ENCODE measurements around the gene OCA2.
"Not testable (repeated sequence)": the region's sequence is repeated elsewhere in the genome, so short reads cannot be mapped to it uniquely, and the experiment has no call there.

The OCA2 gene

DNA sequence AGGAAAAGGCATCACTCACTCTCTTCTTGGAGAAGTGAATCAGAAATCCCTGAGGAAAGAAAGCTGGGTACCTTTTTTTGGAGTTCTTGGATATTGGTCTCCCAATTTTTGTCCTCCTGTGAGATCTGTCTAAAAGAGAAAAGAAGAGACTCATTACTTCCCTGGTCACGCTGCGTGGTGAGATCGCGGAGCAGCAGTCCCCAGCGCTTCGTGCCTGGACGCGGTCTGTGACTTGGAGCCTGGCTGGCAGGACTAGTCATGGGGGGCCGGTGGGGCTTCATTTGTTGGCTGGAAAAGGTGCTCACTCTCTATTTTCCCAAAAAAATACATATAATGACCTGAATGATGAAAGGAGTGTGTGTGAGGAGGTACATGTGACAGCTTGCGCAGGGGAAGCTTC is 144.0 kb downstream of the OCA2 start:
- DNase-seq (ENCODE audit: low read depth in 4 of 4, low spot score in 1 of 4): no peak

- DNase-seq (ENCODE audit: low read depth in 4 of 4, low spot score in 1 of 4): not testable (repeated sequence)
Observed at GRCh38 chr15:27952593-27952992, 146.5 kb downstream of the OCA2 start.

GRCh38 chr15:27951191-27951890 is 147.8 kb downstream of the OCA2 start:
- no peak for DNase-seq (ENCODE audit: low read depth in 4 of 4, low spot score in 1 of 4)

DNA sequence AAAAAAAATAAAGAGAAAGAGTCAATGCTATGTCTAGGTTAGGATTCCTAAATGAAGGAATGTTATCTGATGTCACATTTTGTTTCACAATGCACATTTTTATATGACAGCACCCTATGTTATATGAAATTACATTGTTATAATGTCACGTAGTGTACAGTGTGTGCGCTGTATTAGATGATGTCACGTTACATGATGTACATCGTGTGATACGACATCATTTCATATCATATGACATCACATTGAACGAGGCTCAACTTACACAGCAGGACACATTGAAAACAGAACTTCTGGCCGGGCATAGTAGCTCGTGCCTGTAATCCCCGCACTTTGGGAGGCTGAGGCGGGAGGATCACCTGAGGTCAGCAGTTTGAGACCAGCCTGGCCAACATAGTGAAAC is 150.0 kb downstream of the OCA2 start:
- DNase-seq (ENCODE audit: low read depth in 4 of 4, low spot score in 1 of 4): no peak

DNA sequence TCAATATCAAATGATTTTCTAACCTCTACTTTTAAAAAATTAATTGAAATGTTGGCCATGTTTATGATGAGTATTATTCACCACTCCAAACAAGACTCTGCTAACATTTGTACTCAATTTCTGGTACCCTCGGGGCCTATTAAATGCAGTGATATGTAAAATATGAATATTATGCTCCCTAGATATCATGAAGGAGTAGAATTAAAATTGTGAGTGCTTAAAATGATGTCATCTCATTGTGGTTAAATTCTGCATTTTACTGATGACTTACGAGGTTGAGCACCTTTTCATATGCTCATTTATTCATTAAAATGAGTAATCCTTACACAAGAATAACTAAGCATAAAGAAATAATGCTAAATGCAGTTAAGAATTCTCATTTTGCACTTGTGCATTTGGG is 159.9 kb downstream of the OCA2 start:
- no peak for DNase-seq (ENCODE audit: low read depth in 4 of 4, low spot score in 1 of 4)

- DNase-seq (ENCODE audit: low read depth in 4 of 4, low spot score in 1 of 4): no peak
Observed at GRCh38 chr15:27937851-27938250, 161.3 kb downstream of the OCA2 start.

DNA sequence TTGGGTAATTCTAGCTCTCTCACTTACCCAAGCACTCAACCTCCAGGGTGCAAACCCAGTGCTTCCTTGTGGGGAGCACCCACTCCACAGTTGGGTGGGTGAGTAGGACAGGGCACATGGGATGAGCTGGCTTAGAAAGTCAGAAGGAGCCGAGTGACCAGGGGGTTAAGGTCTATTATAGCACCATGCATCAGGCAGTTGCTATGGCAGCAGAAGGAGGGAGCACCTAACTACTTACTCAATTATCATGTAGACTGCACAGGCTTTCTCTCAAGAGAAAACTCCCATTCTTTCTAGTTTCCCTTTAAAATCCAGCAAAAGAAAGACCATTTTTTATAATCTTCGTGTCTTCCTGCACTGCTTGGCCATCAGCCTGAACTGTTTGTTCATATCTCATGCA is 163.0 kb downstream of the OCA2 start:
- DNase-seq (ENCODE audit: low read depth in 4 of 4, low spot score in 1 of 4): no peak

DNA sequence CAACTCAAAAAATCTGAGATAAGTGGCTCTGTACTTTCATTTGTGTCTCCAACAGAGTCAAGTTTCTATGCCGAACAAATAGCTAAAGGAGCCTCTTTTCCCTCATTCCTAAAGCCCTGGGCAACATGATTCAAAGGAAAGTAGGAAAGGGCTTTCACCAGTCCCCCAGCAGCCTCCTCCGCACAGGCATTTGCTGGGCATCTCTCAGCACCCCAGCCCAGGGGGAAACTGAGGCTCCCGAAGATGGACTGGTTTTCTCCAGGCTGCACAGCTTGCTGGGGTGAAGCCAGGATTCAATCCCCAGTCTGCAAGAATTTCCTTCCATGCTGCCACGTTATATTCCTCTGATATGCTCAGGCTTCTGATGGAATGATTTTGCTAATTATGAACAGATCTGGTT is 163.8 kb downstream of the OCA2 start:
- DNase-seq (ENCODE audit: low read depth in 4 of 4, low spot score in 1 of 4): no peak

- no peak for DNase-seq (ENCODE audit: low read depth in 4 of 4, low spot score in 1 of 4)
Observed at GRCh38 chr15:27934782-27935181, 164.3 kb downstream of the OCA2 start.

GRCh38 chr15:27933562-27933961 is 165.6 kb downstream of the OCA2 start:
- DNase-seq (ENCODE audit: low read depth in 4 of 4, low spot score in 1 of 4): no peak

- no peak for DNase-seq (ENCODE audit: low read depth in 4 of 4, low spot score in 1 of 4)
Observed at GRCh38 chr15:27932600-27932999, 166.5 kb downstream of the OCA2 start.

DNA sequence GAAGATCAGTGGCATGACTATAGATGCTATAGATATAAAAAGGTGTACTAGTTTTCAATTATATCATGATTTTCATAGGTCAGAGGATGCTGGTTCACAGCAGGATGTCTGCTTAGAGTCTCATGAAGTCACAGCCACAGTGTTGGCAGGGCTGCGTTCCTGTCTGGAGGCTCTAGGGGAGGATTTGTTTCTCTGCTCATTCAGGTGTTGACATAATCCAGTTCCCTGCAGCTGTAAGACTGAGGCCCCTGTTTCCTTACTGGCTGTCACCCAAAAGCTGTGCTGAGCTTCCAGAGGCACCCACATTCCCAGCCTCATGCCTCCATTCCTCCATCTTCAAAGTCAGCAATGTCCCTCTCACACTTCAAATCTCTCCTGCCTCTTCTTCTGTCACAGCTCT is 170.7 kb downstream of the OCA2 start:
- DNase-seq (ENCODE audit: low read depth in 4 of 4, low spot score in 1 of 4): no peak

DNA sequence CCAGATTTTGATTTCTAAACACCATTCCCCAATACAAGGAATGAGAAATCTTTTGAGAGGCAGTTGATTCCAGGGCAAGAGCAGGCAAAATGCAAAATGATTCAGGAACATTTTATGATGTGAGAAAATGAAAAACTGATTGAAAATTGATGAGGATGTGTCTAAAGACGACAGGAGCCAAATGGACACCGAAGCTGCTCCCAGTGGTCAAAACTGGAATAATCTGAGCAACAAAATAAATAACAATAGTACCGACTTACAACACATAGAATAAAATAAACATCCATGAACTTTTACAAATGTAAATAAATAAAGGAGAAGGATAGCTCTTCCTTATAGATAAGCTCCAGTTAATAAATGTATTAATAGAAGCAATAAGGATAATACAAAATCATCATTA is 186.8 kb downstream of the OCA2 start:
- no peak for DNase-seq (ENCODE audit: low read depth in 4 of 4, low spot score in 1 of 4)

DNA sequence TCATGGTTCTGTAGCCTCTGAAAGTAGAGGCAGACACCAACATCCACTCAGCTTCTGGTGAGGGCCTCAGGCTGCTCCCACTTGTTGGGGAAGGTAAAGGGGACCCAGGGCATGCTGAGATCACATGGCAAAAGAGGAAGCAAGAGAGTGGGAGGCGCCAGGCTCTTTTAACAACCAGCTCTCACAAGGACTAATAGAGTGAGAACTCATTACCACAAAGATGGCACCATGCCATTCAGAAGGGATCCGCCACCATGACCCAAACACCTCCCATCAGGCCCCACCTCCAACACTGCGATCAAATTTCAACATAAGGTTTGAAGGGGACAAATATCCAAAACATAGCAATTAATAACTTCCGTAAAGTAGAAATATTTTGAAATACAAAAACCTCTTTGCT is 192.3 kb downstream of the OCA2 start:
- no peak for DNase-seq (ENCODE audit: low read depth in 4 of 4, low spot score in 1 of 4)

DNA sequence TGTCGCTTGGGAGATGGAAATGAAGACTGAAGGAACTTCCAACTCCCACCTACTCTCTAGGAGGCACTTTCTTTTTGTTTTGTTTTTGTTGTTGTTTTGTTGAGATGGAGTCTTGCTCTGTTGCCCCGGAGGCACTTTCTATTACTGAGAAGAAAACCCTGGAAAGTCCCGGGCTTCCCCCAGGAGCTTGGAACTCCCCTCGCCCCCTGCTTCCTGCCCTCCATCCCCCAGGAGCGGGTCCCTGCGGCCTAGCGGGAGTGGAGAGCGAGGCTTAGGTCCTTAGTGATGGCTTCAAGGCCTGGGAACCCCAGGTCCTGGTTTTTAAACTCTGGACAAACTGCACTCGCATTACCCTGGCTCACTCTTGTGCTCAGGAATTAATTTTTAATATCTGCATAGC is 195.7 kb downstream of the OCA2 start:
- DNase-seq (ENCODE audit: low read depth in 4 of 4, low spot score in 1 of 4): no peak

DNA sequence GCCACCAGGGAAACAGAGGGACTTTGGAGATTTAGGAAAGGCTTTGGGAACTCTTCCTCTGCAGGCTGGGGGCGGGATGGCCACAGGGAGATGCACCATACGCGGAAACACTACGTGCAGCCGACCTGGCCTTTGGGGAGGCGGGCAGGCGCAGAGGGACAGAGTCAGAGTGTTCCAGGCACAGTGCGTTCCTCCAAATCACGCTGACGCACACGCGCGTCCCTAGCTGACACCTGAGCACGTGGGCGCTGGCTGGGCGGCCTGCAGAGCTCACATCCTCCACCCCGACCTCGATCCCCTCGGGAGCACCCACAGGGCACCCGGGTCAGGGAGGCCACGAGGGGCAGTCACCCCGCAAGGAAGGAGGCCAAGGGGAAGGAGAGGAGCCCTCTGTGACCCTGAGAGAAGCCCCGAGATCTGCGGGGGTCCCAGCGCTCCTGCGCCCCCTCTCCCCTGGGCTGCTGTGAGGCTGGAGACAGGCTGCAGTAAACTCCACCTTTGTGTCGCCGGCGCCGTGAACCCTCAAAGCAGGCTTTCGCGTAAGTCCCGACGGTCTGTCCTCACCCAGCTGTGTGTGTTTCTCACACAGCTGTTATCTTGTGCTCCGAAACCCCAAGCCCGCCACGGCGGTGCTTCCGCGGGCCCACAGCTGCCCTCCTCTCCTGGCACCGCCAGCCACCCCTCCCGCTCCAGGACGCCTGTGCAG is 196.3 kb downstream of the OCA2 start:
- DNase-seq (ENCODE audit: low read depth in 4 of 4, low spot score in 1 of 4): no peak

DNA sequence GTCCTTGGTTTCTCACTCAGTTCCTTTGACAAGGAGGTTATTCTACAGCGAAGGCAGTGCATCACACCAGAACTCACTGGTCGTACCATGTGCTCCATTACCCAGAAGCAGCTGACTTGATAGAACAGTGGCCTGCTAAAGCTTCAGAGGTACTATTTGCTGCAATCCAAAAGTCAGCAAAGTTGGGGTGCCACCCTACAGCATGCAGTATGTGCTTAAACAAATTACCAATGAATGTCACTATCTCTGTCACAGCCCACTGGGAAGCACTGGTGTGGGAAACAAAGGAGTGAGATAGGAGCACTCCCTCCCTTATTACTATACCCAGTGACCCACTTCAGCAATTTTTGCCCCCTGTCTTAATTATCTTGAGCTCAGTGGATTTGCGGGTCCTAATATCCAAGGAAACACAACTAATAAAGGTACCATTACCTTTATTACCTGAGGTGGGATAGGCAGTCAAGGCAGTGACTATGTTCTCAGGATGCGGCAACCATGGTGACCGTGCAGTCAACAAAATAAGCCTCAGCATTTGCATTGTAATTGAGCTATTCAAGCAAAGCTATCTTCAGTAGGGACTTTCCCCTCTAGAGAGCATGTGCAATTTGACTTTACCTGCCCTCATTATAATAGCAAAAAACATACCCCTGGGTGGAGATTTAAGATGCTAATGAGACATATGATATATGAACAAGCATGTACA is 199.4 kb downstream of the OCA2 start:
- DNase-seq (ENCODE audit: low read depth in 4 of 4, low spot score in 1 of 4): no peak

DNA sequence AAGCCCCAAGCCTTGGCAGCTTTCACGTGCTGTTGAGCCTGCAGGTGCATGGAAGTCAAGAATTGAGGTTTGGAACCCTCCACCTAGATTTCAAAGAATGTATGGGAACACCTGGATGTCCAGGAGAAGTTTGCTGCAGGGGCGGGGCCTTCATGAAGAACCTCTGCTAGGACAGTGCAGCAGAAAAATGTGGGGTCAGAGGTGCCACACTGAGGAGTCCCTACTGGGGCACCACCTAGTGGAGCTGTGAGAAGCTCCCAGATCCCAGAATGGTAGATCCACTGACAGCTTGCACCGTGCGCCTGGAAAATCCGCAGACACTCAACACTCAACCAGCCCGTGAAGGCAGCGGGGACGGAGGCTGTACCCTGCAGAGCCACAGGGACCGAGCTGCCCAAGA is 201.6 kb downstream of the OCA2 start:
- DNase-seq (ENCODE audit: low read depth in 4 of 4, low spot score in 1 of 4): no peak

- no peak for DNase-seq (ENCODE audit: low read depth in 4 of 4, low spot score in 1 of 4)
Observed at GRCh38 chr15:27894645-27895044, 204.5 kb downstream of the OCA2 start.

DNA sequence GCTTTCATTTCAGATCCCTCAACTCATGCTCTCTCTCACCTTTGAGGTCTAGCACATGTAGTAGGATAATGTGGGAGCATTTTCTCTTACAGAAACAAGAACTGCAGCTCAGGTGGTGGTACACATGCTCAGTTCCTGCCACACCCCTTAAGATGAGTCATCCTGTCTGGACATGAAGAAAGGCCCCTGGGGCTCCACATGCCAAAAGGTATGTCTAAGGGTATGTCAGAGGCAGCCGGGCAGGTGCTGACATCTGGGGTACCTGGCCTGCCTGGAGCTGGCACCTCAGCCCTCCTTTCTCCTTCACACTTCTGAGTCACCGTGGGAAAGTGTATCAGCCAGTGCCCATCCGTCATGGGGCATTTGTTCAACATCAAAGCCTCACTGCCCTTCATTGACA is 209.9 kb downstream of the OCA2 start:
- DNase-seq (ENCODE audit: low read depth in 4 of 4, low spot score in 1 of 4): no peak

- no peak for DNase-seq (ENCODE audit: low read depth in 4 of 4, low spot score in 1 of 4)
Observed at GRCh38 chr15:27885201-27885600, 213.9 kb downstream of the OCA2 start.

DNA sequence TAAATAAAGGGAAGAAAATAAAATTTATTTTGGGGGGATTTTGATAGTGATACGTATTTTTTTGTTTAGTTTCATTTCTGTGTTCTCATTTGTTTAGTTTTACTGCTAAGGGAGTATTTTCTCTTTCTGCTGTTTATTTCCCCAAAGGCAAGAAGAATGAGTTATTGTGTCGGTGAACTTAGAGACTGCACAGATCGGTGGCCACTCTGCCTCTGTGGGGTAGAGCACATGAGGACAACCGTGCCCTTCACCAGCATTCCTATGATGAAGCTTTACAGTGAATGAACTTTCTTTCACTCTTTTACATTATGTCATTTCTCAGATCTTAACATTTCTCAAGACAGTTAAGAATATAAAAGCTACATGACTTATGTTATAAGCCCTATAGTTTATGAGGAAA is 214.4 kb downstream of the OCA2 start:
- no peak for DNase-seq (ENCODE audit: low read depth in 4 of 4, low spot score in 1 of 4)

Measured in stimulated activated CD4-positive, alpha-beta T cell treated with anti-CD3 and anti-CD28 coated beads, Interleukin-1b, Interleukin-23, amount 100 ng/mL, for 24 hours (primary cell).